Astrocyte of the spinal cord (primary cell): ENCODE data around the gene CBFA2T3.
"Not testable (repeated sequence)": the region's sequence is repeated elsewhere in the genome, so short reads cannot be mapped to it uniquely, and the experiment has no call there.

Experiments
- DNase-seq: peaks from one replicate; pipeline ENCODE4 v3.0.0; 2011; ENCODE audit warnings: low read depth, low spot score
- H3K4me3 ChIP-seq: 2 replicates; pipeline ENCODE4 v1.5.1; 2011; ENCODE audit warnings: low read depth, mild to moderate bottlenecking, low read length, moderate library complexity
- CTCF ChIP-seq: IDR thresholded peaks from 2 replicates; pipeline ENCODE4 v1.5.1; 2012; ENCODE audit warnings: low read depth, mild to moderate bottlenecking, low read length, inconsistent platforms
- in situ Hi-C: cut with HindIII; loops from 2 replicates; pipeline ENCODE4 v1.10.0; 2017; ENCODE audit warnings: low sequenced_read_pairs

The CBFA2T3 gene

GRCh38 chr16:89012622-89012995, 35.6 kb upstream of the CBFA2T3 start:
- no peak overlapping the region for H3K4me3 ChIP-seq
- in situ Hi-C loops = no loop called here

DNA sequence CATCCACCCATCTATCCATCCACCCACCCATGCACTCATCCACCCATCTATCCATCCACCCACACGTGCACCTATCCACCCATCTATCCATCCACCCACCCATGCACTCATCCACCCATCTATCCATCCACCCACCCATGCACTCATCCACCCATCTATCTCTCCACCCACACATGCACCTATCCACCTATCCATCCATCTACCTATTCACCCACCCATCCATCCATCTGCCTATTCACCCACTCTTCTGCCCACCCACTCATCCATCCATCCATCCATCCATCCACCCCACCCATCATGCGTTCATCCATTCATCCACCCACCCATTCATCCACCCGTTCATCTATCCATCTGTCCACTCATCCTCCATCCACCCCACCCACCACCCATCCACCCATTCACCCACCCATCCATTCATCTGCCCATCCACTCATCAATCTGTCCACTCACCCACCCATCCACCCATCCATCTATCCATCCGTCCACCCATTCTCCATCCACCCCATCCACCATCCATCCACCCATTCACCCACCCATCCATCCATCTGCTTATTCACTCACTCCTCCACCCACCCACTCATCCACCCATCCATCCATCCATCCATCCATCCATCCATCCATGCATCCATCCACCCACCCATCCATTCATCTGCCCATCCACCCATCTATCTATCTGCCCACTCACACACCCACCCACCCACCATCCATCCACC, 35.1 kb upstream of the CBFA2T3 start:
- no peak for TF ChIP-seq CTCF
- no peak overlapping the region for H3K4me3 ChIP-seq
- in situ Hi-C loops = no loop called here
- DNase-seq = no peak

More at GRCh38 chr16:89012622-89012995, 35.6 kb upstream of the CBFA2T3 start:
- no peak for TF ChIP-seq CTCF
- DNase-seq = no peak

GRCh38 chr16:89010210-89010925, 33.4 kb upstream of the CBFA2T3 start:
- in situ Hi-C loops = no loop called here
- H3K4me3 ChIP-seq = no peak overlapping the region
- no peak for DNase-seq
- no peak for TF ChIP-seq CTCF

GRCh38 chr16:89009343-89010209, 32.6 kb upstream of the CBFA2T3 start:
- no peak for DNase-seq
- H3K4me3 ChIP-seq = no peak overlapping the region
- no peak for TF ChIP-seq CTCF
- in situ Hi-C loops = no loop called here

GRCh38 chr16:89008796-89009195, 31.8 kb upstream of the CBFA2T3 start:
- H3K4me3 ChIP-seq, in situ Hi-C loops, DNase-seq: not testable (repeated sequence)

- no peak for DNase-seq
- no peak for TF ChIP-seq CTCF
- in situ Hi-C loops = no loop called here
- no peak overlapping the region for H3K4me3 ChIP-seq
Observed at GRCh38 chr16:89007371-89008249, 30.6 kb upstream of the CBFA2T3 start.
